Activated CD8-positive, alpha-beta T cell treated with anti-CD3 and anti-CD28 coated beads for 36 hours (primary cell): ENCODE results near the gene PNMA6F. TPM values are rescaled to one million over a fixed set of nuclear protein-coding genes. Genes with fewer than 3 reads are reported as not detected.

Experiments used
- ATAC-seq: fragments of 200-7000 bp; cut with Tn5 transposase; one replicate; pipeline ENCODE4 v1.10.0; 2021; ENCODE audit warnings: mild to moderate bottlenecking, moderate library complexity
- CTCF ChIA-PET: fragments of 350-600 bp; sonication (Branson Sonifier 250); formaldehyde crosslinking; loops from one replicate; lab custom pipeline; 2021; ENCODE audit warnings: antibody characterized with exemption; lab: Charles Lee
- POLR2A ChIA-PET: fragments of 350-600 bp; sonication (Branson Sonifier 250); formaldehyde crosslinking; loops from one replicate; lab custom pipeline; 2021; ENCODE audit warnings: antibody characterized with exemption; lab: Charles Lee
- DNase-seq: peaks from one replicate; pipeline ENCODE4 v3.0.0-alpha.2; 2020
- H3K27ac Mint-ChIP-seq: one replicate; pipeline ENCODE4 v1.8.0; 2021; ENCODE audit warnings: mild to moderate bottlenecking, mixed read lengths
- H3K27me3 Mint-ChIP-seq: one replicate; pipeline ENCODE4 v1.8.0; 2021; ENCODE audit warnings: mixed read lengths
- H3K36me3 Mint-ChIP-seq: one replicate; pipeline ENCODE4 v1.8.0; 2021; ENCODE audit warnings: low read depth, mixed read lengths
- H3K4me1 Mint-ChIP-seq: one replicate; pipeline ENCODE4 v1.8.0; 2021; ENCODE audit warnings: low read depth, mixed read lengths
- H3K4me3 Mint-ChIP-seq: one replicate; pipeline ENCODE4 v1.8.0; 2021; ENCODE audit warnings: mild to moderate bottlenecking, moderate library complexity, mixed read lengths
- H3K9me3 Mint-ChIP-seq: one replicate; pipeline ENCODE4 v1.8.0; 2021; ENCODE audit warnings: mixed read lengths
- CTCF ChIP-seq: fragments of 200-600 bp; IDR thresholded peaks from one replicate; pipeline ENCODE4 v1.8.0; 2022; ENCODE audit warnings: antibody characterized with exemption, mild to moderate bottlenecking
- intact Hi-C: fragments of 100-400 bp; cut with micrococcal nuclease; formaldehyde crosslinking; loops from one replicate; pipeline ENCODE4 v1.10.0; 2022
- total RNA-seq, 2 experiments: library from RNA; stranded (reverse); gene quantifications; one replicate each; pipeline ENCODE4 v1.2.3, GENCODE V29; 2021

Gene PNMA6F
- total RNA-seq, 2 experiments from 2014 or later, result not detected

GRCh38 chrX:153336988-153337387 is 15.4 kb upstream of the PNMA6F start:
- no peaks in the 10 kb centered on the region for H3K27me3 Mint-ChIP-seq
- H3K9me3 Mint-ChIP-seq, result peaks cover 2% of the 10 kb centered on the region
- TF ChIP-seq CTCF, result no peak
- peaks cover 54% of the 10 kb centered on the region for H3K36me3 Mint-ChIP-seq
- CTCF ChIA-PET, result no interaction called here
- peaks cover 50% of the 10 kb centered on the region for H3K4me1 Mint-ChIP-seq
- H3K27ac Mint-ChIP-seq, result no peak overlapping the region
- intact Hi-C loops, result no loop called here
- POLR2A ChIA-PET, result no interaction called here
- DNase-seq (no peak), ATAC-seq (no peak)
- H3K4me3 Mint-ChIP-seq, result no peak overlapping the region

GRCh38 chrX:153336121-153336894 is 14.7 kb upstream of the PNMA6F start:
- H3K4me1 Mint-ChIP-seq, result peaks cover 43% of the 10 kb centered on the region

GRCh38 chrX:153334654-153335295 is 13.2 kb upstream of the PNMA6F start:
- intact Hi-C loops, result no loop called here
- ATAC-seq (no peak), DNase-seq (peak; percentile 7)
- no peak for TF ChIP-seq CTCF
- CTCF ChIA-PET, result no interaction called here
- POLR2A ChIA-PET, result interaction anchor here (1.1 kb wide), 1 partner anchor 11 kb away, joined by 3 read pairs; no protein-coding TSS in a partner anchor
- H3K36me3 Mint-ChIP-seq, result peaks cover 34% of the 10 kb centered on the region
- peak overlapping the region; percentile 85 for H3K27ac Mint-ChIP-seq
- H3K4me3 Mint-ChIP-seq, result peak overlapping the region; percentile 80
- H3K27me3 Mint-ChIP-seq, result no peaks in the 10 kb centered on the region
- no peaks in the 10 kb centered on the region for H3K9me3 Mint-ChIP-seq
- peaks cover 36% of the 10 kb centered on the region for H3K4me1 Mint-ChIP-seq

More at GRCh38 chrX:153336121-153336894, 14.7 kb upstream of the PNMA6F start:
- Mint-ChIP-seq H3K9me3 (no peaks in the 10 kb centered on the region), H3K27ac (peak overlapping the region; percentile 85), H3K36me3 (peaks cover 47% of the 10 kb centered on the region), H3K4me3 (peak overlapping the region; percentile 80), H3K27me3 (no peaks in the 10 kb centered on the region)
- intact Hi-C loops, result no loop called here
- DNase-seq (peak; percentile 16), ATAC-seq (peak; percentile 12)
- CTCF ChIA-PET, result no interaction called here
- TF ChIP-seq CTCF, result no peak
- POLR2A ChIA-PET, result no interaction called here

- intact Hi-C loops, result no loop called here
- DNase-seq, result peak; percentile 79
- Mint-ChIP-seq H3K27me3 (no peaks in the 10 kb centered on the region), H3K36me3 (peaks cover 30% of the 10 kb centered on the region), H3K4me1 (peaks cover 33% of the 10 kb centered on the region), H3K4me3 (peak within 1 kb of the TSS; percentile 80), H3K27ac (peak within 1 kb of the TSS; percentile 85), H3K9me3 (no peaks in the 10 kb centered on the region)
- POLR2A ChIA-PET, result no interaction called here
- peak; percentile 95 for ATAC-seq
- no peak for TF ChIP-seq CTCF
- CTCF ChIA-PET, result no interaction called here
These were observed 12.5 kb upstream of the PNMA6F start, which contains the start of gene ZNF275 for GRCh38 chrX:153333821-153334653. Gene ZNF275, plus strand, starts transcription at chrX:153334153. Its CDS starts 2,527 bp downstream, at chrX:153336680.
